Measurements from ENCODE around the gene WNT6.

Gene WNT6

GRCh38 chr2:218902427-218902826 lies 42.8 kb downstream of the WNT6 start:
- TF ChIP-seq ZFX (IDR thresholded peaks at IDR 0.05; ENCODE audit: borderline replicate concordance) (no peak), CTCF (IDR thresholded peaks at IDR 0.05) (no peak)
- no peak overlapping the region for H3K27ac ChIP-seq

GRCh38 chr2:218904176-218904575 lies 44.6 kb downstream of the WNT6 start:
- TF ChIP-seq CTCF (IDR thresholded peaks at IDR 0.05) (no peak), ZFX (IDR thresholded peaks at IDR 0.05; ENCODE audit: borderline replicate concordance) (no peak)
- H3K27ac ChIP-seq, result no peak overlapping the region

DNA sequence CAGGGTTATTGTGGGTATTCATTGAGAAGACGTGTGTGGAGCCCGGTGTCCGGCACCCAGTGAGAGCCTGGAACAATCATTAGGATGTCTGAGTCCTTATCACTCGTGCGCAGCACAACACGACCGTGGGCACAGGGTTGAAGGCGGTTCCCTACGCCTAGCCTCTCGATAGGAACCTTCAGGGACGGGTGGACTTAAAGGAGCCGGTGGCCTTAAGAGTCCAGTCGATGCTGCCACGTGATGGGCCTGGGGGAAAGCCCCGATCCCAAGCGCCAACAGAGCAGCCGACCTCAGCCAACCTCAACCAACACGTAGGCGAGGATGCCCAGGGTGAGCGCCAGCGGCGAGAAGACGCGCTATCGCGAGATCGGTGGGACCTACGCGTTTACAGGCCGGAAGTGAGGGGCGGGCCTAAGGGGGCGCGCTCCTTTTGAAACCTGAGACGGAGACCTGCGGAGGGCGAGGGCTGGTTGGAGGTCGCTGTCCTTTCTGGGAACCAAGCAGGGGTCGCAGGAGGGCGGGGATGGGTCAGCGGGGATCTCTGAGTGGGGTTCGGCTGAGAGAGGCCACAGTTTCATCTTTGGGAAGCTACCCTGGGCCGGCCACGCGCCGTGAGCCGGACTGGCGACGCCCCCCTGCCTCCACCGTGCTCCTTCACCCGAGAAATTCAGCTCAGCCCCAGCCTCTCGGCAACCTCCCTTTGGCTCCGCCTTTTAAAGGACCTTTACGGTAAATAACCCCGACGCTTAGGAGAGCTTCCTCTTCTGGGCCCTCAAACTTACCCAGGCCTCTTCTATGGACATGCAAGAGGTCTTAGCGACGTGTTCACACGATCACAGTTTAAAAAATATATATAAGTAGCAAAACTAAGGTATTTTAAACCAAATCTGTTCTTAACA lies 49.4 kb downstream of the WNT6 start:
- H3K27ac ChIP-seq, result peak overlapping the region; percentile 71
- TF ChIP-seq ZFX (IDR thresholded peaks at IDR 0.05; ENCODE audit: borderline replicate concordance), result no peak

DNA sequence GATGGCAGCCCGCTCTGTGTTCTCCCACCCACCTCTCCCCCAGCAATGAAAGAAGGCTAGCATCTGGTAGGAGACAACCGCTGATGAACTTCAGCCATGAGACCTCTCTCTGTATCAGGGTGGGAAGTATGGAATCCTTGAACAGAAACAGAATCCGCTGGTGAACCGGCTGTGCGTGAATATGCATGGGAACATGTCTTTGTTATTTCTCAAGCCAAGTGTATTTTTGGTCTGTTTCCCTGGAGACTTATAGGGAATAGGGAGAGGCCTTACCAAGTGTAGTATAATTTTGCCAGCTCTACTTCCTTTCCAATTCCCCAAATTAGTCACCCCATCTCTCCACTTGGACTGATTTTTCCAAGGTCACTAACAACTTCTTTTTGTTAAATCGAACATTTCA lies 51.1 kb downstream of the WNT6 start:
- TF ChIP-seq ZFX (IDR thresholded peaks at IDR 0.05; ENCODE audit: borderline replicate concordance) (no peak), CTCF (IDR thresholded peaks at IDR 0.05) (no peak)
- no peak overlapping the region for H3K27ac ChIP-seq

GRCh38 chr2:218920504-218920903 lies 60.9 kb downstream of the WNT6 start:
- H3K27ac ChIP-seq, result no peak overlapping the region
- TF ChIP-seq ZFX (IDR thresholded peaks at IDR 0.05; ENCODE audit: borderline replicate concordance) (no peak), CTCF (IDR thresholded peaks at IDR 0.05) (no peak)
